ENCODE measurements around the gene CDK14.

- TF ChIP-seq, protein P1, sequence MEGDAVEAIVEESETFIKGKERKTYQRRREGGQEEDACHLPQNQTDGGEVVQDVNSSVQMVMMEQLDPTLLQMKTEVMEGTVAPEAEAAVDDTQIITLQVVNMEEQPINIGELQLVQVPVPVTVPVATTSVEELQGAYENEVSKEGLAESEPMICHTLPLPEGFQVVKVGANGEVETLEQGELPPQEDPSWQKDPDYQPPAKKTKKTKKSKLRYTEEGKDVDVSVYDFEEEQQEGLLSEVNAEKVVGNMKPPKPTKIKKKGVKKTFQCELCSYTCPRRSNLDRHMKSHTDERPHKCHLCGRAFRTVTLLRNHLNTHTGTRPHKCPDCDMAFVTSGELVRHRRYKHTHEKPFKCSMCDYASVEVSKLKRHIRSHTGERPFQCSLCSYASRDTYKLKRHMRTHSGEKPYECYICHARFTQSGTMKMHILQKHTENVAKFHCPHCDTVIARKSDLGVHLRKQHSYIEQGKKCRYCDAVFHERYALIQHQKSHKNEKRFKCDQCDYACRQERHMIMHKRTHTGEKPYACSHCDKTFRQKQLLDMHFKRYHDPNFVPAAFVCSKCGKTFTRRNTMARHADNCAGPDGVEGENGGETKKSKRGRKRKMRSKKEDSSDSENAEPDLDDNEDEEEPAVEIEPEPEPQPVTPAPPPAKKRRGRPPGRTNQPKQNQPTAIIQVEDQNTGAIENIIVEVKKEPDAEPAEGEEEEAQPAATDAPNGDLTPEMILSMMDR (IDR thresholded peaks at IDR 0.05; ENCODE audit: insufficient read depth, low read length), result no peak
- TF ChIP-seq SPI1 (IDR thresholded peaks at IDR 0.05; ENCODE audit: borderline replicate concordance, low read depth) (no peak), POLR2AphosphoS5 (IDR thresholded peaks at IDR 0.05; ENCODE audit: low read depth) (no peak), GABPA (IDR thresholded peaks at IDR 0.05; ENCODE audit: low read depth) (no peak), REST (IDR thresholded peaks at IDR 0.05; ENCODE audit: insufficient replicate concordance, low read depth) (no peak)
Measured at GRCh38 chr7:90574820-90575187, 21.3 kb upstream of the CDK14 start.
